Anterior cingulate cortex (tissue), 58 donors: ENCODE data around the gene GNB3.

Experiments
- DNase-seq, 58 donors: peaks; one replicate each; lab custom pipeline; 2025; lab: John Stamatoyannopoulos, UW

The GNB3 gene

DNA sequence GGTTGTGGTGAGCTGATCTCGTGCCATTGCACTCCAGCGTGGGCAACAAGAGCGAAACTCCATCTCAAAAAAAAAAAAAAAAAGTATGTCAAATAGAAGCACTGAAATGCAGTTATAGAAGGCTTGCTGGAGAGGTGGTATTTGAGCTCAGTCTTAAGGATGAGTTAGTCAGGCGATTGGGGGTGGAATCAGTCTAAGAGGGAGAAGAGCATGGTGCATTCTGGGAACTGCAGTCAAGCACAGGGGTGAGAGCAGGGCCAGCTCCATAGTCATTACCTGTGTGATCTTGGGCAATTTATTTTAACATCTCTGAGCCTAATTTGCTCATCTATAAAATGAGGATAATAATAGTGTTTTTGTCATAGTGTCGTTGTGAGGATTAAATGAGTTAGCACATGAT is 5.9 kb upstream of the GNB3 start:
- no peak for DNase-seq

DNA sequence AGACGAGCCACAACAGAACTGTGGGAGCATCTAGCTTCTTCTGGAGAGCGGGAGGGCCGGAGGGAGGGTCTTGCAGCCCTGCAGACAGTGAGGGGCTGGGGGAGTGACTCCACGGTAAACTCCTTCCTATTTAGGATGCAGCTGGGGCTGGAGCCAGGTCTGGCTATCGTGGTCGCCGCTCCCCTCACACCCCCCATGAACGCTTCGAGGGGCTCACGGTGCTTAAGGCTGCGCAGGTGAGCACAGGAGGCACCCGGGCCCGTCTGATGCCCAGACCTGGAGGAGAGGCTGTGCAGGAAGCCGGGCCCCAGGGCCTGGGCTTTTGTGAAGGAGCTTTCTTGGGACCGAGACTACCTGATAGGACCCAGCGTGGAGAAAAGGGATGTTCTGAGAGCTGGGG is 3.9 kb upstream of the GNB3 start:
- no peak for DNase-seq

DNA sequence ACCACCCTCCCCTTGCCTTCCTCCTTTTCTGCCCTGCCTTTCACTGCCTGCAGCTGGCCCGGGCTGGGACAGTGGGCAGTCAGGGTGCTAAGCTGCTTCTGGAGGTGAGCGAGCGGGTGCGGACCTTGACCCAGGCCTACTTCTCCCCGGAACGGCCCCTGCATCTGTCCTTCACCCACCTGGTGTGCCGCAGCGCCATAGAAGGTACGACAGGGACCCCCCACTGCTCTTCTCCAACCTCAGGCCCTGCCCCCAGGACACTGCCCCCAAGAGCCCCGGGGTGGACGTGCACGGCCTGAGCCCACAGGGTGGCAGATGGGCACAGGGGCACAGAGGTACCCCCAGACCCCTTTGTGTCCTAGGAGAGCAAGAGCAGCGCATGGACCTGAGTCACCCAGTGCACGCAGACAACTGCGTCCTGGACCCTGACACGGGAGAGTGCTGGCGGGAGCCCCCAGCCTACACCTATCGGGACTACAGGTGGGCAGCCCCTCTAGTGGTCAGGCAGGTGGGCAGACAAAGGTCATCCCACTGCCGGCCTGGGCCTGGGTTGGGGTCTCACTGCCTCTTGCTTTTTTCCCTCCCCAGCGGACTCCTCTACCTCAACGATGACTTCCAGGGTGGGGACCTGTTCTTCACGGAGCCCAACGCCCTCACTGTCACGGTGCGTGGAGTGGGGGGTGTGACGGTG is 3.2 kb upstream of the GNB3 start:
- DNase-seq = no peak

DNA sequence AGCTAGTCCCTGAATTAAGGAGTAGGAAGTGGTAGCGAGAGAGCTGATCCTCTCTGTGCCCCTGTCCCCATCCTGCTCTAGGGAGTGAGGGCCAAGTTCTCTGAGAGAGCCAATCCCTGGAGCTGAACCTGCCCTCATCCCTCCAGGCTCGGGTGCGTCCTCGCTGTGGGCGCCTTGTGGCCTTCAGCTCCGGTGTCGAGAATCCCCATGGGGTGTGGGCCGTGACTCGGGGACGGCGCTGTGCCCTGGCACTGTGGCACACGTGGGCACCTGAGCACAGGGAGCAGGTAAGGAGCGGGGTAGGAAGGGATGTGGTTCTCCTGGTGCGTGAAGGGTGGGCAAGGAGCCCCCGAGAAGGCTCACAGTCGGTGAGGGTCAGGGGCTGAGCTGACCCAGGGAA is 1.9 kb upstream of the GNB3 start:
- no peak for DNase-seq

DNA sequence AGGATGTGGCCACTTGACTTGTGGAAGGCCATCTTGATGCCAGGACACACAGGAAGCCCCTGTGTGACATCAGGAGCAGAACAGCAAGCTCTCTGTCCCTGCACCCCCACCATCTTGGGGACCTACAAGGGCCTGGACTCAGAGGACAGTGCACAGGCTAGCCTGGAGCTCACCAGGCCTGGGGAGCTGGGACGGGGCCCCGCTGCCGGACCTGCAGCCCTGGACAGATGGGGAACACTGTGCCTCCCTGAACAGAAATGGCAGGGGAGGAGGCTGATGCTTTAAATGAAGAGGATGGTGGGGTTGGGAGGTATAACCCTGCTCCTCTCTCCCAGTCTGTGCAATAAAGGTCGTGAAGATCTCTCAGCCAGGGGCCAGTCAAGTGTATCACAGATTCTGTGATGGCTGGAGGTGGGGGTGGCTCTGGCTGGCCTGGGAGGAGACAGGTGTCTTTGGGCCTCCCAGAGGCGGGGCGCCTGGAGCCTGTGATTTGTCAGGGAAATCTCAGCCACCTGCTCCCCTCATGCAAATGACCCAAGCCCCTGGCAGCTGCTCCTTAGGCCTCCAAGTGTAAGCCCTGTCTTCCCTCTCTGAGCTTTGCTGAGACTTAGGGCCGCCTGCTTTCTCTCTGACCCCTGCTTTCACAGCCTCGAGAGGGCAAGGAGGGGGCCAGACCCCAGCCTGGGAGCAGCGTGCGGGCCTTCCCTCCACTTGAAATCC is 1.1 kb upstream of the GNB3 start:
- no peak for DNase-seq

DNA sequence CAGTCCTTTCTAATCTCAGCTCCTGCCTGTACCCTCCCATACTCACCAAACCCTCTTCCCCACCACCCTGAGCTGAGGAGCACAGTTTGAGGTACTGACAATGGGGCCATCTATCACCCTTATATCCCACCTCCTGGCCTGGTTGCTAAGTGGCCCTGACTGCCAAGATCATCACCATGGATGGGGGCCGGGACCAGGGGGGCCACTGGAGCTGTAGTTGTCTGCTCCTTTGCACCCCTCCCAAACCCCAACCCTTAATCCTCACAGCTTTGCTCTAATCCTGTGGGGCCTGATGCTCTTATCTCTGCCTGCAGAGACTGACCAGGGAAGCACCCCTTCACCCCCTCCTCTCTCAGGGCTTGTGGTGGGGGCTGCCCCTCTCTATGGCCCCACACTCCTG is 395 bp upstream of the GNB3 start:
- no peak for DNase-seq

DNA sequence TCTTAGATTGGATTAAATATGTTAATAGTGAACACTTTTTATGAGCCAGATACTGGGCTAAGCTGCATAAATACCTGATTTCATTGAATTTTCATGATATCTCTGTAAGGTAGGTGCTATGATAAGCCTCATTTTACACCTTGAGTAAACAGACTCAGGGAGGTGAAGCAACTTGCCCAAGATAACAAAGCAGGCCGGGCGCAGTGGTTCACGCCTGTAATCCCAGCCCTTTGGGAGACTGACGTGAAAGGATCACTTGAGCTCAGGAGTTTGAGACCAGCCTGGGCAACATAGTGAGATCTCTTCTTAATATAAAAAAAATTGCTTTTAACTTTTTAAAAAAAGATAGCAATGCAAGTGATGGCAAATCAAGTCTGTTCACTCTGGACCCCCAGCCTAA is 1.4 kb downstream of the GNB3 start:
- no peak for DNase-seq

DNA sequence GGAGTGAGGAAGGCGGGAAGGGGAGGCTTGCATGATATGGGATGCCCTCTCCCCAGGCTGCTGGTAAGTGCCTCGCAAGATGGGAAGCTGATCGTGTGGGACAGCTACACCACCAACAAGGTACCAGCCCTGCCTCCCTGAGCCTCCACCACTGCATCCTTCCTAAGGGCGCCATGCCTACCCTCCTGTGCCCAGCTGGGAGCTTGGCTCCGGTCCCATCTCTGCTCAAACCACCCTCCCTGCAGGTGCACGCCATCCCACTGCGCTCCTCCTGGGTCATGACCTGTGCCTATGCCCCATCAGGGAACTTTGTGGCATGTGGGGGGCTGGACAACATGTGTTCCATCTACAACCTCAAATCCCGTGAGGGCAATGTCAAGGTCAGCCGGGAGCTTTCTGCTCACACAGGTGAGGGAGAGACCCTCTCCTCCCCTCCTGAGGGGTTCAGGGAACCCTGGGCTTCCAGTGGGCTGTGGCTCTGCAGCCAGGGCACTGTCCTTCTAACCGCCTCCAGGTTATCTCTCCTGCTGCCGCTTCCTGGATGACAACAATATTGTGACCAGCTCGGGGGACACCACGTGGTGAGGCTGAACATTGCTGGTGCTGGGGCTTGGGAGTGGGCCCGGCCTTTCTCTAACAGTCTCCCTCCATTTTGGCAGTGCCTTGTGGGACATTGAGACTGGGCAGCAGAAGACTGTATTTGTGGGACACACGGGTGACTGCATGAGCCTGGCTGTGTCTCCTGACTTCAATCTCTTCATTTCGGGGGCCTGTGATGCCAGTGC is 2.6 kb downstream of the GNB3 start:
- no peak for DNase-seq

DNA sequence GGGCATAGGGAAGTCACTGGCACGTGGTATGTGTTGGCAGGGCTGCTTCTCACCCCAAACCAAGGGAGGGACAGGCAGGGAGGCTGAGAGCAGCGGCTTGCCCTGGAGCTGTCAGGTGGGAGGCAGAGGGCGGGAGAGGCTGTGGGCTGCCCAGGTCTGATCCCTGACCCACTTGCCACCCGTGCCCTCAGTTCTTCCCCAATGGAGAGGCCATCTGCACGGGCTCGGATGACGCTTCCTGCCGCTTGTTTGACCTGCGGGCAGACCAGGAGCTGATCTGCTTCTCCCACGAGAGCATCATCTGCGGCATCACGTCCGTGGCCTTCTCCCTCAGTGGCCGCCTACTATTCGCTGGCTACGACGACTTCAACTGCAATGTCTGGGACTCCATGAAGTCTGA is 4.7 kb downstream of the GNB3 start:
- no peak for DNase-seq

DNA sequence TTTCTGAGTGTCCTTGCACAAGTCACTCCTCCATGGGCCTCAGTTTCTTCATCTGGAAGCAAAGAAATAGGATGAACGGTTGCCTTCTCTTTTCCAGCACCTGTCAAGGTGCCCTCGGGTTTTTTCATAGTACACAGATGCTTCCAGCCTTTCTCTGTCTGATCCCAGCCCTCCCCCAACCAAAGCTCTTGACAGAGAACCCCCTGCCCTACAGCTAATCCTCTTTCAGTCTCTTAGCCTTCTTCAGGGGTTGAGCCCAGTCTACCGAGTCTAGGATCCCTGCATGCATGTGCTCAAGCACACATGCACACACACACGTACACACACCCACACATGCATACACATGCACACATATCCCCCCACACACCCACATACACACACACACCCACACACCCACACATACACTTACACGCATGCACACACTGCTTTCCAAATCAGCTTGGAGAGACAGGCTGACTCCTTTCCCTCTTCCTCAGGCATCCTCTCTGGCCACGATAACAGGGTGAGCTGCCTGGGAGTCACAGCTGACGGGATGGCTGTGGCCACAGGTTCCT is 5.7 kb downstream of the GNB3 start:
- no peak for DNase-seq

DNA sequence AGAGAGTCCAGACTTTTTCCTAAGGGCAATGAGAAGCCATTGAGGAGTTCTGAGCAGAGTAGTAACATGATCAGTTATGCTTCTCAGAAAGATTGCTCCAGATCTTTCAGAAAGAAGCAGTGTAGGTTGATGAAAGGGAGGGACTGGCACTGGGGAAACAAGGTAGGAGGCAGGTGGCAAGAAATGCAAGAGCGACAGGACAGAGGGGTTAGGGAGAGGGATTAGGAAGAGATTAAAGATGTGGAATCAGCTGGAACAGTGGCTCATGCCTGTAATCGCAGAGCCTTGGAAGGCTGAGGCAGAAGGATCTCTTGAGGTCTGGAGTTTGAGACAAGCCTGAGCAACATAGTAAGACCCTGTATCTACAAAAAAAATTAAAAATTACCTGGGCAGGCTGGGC is 7.0 kb downstream of the GNB3 start:
- no peak for DNase-seq

DNA sequence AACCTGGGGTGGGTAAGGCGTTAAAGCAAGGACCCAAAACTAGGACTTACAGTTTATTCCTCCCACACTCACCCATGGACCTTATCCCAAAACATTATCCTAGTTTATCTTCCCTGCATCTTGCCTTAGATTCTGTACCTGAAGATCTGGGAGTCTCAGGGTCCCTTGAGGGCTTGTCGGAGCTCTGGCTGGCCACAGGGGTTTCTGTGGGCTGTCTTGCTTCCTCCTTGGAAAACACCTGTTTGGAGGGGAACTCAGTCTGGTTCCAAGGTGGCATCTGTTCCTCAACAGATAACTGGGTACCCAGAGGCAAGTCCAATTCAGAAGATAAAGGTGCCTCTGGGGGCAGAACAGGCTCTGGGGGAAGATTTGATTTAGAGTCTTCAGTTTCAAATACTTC is 8.7 kb downstream of the GNB3 start:
- DNase-seq = no peak

DNA sequence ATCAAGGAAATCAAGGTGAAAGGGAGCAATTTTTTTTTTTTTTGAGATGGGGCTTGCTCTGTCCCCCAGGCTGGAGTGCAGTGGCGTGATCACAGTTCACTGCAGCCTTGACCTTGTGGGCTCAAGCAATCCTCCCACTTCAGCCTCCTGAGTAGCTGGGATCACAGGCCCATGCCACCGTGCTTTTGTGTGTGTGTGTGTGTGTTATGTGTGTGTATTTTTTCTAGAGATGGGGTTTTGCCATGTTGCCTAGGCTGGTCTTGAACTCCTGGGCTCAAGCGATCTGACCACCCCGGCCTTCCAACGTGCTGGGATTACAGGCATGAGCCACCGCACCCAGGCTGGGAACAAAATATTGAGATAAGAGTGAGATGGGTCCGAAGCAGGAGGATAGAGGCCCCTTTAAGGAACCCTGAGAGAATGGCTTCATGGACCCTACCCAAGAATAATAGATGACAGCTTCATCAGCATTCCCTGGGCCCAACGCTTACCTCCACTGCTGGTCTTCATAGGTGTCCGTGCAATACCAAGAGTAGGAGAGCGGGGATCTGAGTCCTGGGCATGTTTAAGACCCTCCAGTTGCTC is 9.3 kb downstream of the GNB3 start:
- no peak for DNase-seq

DNA sequence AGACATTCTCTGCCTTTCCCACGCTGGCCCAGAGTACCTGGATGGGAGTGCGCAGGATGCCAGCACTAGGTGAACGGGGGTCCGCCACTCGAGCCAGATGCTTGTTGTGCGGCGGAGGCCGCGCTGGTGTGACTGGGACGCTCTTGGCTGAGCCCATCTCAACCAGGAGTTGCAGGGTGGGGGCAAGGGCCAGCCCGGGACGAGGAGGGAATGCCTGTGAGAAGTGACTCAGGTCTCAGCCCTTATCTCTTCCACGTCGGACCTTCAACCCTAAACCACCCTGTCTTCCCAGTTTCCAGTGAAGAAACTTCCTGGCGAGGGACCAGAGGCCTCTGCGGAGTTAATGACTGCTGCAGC is 10.0 kb downstream of the GNB3 start:
- DNase-seq = peak in 2 of 58 donors; percentile 37 to 62

DNA sequence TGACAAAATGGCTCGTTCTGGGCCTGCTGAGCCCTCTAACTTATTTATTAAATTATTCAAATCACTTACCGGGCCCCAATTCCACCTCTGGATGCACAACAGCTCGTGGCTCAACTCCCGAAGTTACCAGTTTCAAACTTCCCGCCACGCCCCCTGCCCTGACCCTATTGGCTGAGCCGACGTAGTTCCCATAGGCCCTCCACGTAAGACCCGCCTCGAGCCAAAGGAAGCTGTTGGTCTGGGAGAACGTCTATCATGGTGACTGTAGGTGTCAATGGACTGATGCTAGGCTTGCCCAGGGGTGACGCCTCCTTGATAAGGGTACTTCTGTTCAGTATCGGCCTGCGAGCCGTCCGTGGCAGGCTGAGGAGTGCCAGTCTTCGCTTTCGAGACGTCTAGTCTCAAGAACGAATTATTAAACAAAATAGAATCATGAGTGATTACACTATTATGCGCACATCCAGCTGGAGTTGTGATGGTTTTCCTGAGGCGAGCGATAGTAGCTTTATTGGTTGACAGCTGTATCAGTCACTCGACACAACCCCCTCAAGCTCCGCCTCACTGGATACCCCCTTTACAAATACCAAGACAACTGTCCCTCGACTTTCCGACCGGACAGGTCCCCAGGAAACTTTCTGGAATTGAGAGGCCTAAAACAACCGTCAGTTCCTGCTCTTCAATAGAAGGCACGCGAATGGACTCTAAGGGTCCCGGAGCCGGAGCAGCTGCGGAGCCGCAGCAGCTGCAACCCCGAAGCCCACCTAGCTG is 10.6 kb downstream of the GNB3 start, which contains the start of gene CDCA3:
Gene CDCA3 (minus strand): TSS at position 134 of the 768 bp plus-strand sequence. CDS start 334 bp downstream, outside the sequence.
- peak; percentile 52 to 98 (median 88) for DNase-seq

DNA sequence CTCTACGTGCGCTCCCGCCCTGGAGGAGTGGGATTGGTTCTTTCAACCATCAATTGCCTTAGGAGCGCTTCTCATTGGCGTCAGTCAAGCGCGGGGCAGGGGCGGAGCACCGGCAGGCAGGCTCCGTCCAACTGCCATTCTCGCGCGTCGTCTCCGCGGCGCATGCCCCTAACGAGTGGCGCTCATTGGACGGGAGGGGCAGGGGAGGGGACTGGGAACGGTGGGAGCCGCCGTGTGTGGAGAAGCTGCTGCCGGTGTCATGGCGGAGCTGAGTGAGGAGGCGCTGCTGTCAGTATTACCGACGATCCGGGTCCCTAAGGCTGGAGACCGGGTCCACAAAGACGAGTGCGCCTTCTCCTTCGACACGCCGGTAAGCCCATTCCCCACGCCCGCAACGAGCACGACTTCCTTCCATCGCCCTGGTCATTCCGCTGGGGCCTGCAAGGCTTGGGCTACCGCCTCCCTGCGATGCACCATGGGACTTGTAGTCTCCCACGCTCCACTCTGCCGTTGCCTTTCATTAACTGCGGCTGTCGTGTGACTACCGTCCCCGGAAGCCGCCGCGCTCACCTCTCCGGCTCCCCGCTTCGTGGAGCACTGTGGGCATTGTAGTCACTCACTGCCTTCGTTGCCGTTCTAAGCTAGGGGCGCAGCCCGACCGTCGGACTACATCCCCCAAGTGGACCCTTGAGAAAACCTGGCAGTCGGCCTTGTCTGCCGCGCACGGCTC is 11.4 kb downstream of the GNB3 start, which contains the start of gene USP5:
Gene USP5 (plus strand): TSS at position 230 of the 730 bp plus-strand sequence. CDS start 30 bp downstream, at position 260.
- DNase-seq = peak; percentile 96 to 100 (median 100)

DNA sequence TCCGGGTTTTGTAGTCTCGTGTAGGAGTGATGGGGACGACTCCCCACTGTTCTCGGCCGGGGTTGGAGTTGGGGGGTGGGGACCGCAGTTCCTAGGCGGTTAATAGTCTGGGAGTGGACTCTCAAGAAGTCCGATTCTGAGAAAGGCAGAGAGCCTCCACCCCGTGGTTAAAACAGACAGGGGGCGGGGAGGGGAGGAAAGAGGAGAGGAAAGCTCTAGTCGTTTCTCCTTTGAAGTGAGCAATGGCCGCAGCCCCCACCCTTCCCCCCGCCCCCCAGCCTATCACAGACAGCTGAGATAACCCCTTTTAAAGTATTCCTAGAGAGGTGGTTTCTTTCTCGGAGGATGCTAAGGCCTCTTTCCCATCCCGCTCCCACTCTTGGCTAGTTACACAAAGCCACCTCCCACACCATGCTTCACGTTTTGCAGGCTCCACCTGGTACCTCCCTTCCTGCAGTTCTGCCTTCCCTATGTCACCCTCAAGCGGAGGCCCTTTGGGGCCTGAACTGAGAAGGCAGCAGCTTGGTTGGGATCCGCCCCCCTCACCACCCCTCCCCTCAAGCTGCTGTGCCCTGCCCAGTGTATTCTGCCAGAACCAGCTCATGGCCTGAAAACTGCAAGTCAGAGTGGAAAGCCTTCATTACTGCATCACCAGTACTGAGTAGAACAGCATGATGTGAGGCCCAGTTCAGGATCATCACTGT is 12.1 kb downstream of the GNB3 start:
- peak in 47 of 58 donors; percentile 8 to 84 (median 54) for DNase-seq

DNA sequence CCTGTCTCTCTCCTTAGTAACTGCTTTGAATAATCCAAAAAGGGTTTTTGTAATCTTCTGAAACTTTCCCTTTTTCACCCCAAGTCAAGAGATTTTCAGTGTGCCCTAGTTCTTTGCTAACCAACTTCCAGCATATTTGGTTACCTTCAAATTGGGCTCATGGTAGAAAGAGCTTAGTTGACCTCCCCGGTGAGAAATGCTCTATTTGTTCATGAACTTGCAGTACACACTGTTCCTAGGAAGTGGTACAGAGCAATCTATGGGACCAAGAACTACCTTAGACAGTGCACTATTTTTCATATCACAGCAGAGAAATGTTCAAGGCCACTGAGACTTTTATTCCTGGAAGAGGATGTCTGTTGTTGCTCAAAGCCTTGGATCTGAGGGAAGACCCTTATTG is 12.9 kb downstream of the GNB3 start:
- DNase-seq = no peak

DNA sequence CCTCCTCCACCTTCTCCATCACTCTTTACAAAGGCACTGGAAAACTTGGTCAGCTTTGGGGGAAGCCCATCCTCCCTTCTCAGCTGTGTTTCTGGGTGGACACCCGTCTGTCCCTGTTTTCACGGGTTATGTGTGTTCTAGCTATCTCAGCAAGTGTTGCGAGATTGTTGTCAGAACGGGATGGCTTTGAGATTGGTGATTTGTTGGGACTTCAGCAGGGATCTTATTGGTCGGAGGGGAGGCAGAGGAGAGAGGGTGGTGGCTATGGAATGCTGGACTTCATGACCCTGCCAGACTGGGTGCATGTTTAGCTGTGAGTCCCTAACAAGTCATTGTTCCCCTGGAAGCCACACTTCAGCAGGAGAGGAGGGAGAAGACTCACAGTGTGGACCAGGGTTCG is 13.3 kb downstream of the GNB3 start:
- no peak for DNase-seq
